Measurements from ENCODE around the gene STXBP4. TPM values are rescaled to one million over a fixed set of nuclear protein-coding genes. Genes with fewer than 3 reads are reported as not detected.

STXBP4 gene
- total RNA-seq, 1 donor from 2014 or later = 9.4 TPM

DNA sequence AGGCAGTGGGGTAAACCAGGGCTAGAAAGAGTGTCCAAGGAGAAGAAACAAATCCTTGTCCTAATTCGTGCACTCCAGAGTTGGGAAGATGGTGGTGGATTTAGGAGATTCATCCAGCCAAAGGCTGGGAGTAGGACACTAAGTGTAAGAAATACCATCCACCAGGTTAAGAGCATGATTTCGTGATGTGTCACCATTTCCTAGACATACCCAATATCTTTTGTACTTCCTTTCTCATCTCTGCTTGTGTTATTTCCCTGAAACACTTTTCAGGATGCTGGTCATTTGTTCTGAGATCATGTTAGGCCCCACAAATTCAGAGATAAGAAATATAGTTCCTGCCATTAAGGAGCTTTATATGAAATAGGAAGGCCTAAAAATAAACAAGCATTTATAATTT, 189.9 kb downstream of the STXBP4 start:
- no peaks in the 10 kb centered on the region for H3K27me3 ChIP-seq (ENCODE audit: control insufficient read depth in 3 of 3, insufficient read depth in 3 of 3, low read length in 3 of 3)
- H3K9me3 ChIP-seq (ENCODE audit: control insufficient read depth in 3 of 3, low read length in 3 of 3) = no peaks in the 10 kb centered on the region
- peaks cover 0 to 3% (median 2%) of the 10 kb centered on the region in 3 donors for H3K4me1 ChIP-seq (ENCODE audit: control insufficient read depth in 3 of 3, insufficient read depth in 3 of 3, low read length in 3 of 3)
- no peak overlapping the region for H3K27ac ChIP-seq (ENCODE audit: low read depth, low read length)
- no peak overlapping the region for H3K9ac ChIP-seq (ENCODE audit: low read depth in 1 of 3, low read length in 3 of 3)
- no peaks in the 10 kb centered on the region for H3K36me3 ChIP-seq (ENCODE audit: control insufficient read depth in 3 of 3, insufficient read depth in 3 of 3, low read length in 3 of 3)
- H3K4me3 ChIP-seq (ENCODE audit: low read length in 3 of 3) = no peak overlapping the region

DNA sequence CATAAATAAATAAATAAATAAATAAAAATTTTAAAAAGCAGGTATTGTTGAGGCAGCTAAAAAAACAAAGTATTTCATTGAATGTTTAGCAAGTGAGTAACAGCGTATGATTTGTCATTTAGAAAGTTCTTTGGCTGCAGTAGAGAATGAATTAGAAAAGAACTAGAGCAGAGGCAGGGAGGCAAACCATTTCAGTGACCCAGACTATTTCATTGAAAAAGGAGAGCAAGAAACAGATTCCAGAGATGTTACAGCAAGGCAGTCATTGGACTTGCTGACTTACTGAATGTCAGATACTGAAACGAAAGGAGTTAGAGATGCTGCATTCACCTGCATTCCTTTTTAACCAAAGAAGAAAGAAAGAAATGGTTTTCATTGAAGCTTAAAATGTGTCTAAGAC, 190.7 kb downstream of the STXBP4 start:
- Histone ChIP-seq H3K27ac (ENCODE audit: low read depth, low read length) (no peak overlapping the region), H3K9ac (ENCODE audit: low read depth in 1 of 3, low read length in 3 of 3) (no peak overlapping the region), H3K27me3 (ENCODE audit: control insufficient read depth in 3 of 3, insufficient read depth in 3 of 3, low read length in 3 of 3) (no peaks in the 10 kb centered on the region), H3K9me3 (ENCODE audit: control insufficient read depth in 3 of 3, low read length in 3 of 3) (no peaks in the 10 kb centered on the region), H3K4me1 (ENCODE audit: control insufficient read depth in 3 of 3, insufficient read depth in 3 of 3, low read length in 3 of 3) (peaks cover 0 to 3% (median 2%) of the 10 kb centered on the region in 3 donors), H3K36me3 (ENCODE audit: control insufficient read depth in 3 of 3, insufficient read depth in 3 of 3, low read length in 3 of 3) (no peaks in the 10 kb centered on the region), H3K4me3 (ENCODE audit: low read length in 3 of 3) (no peak overlapping the region)

DNA sequence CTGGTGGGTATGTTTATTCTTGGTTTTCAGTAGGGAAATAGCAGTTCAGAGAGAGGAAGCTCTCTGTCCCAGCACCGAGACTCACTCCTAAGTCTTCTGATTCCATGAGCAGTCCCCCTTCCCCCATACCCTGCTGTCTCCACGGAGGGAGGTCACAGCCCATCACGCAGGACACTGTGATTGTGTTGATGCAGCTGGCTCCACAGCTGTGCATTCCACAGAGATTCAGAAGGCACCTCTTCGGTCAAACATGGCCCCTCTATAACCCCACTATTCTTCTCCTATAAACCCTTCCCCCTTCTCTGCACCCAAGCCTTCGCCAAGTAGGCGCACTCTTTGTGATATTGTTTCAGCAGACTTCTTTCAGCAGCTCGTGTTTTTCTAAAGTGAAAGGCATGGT, 191.9 kb downstream of the STXBP4 start:
- Histone ChIP-seq H3K4me3 (ENCODE audit: low read length in 3 of 3) (no peak overlapping the region), H3K36me3 (ENCODE audit: control insufficient read depth in 3 of 3, insufficient read depth in 3 of 3, low read length in 3 of 3) (no peaks in the 10 kb centered on the region), H3K4me1 (ENCODE audit: control insufficient read depth in 3 of 3, insufficient read depth in 3 of 3, low read length in 3 of 3) (peaks cover 0 to 3% (median 2%) of the 10 kb centered on the region in 3 donors), H3K9ac (ENCODE audit: low read depth in 1 of 3, low read length in 3 of 3) (no peak overlapping the region), H3K27me3 (ENCODE audit: control insufficient read depth in 3 of 3, insufficient read depth in 3 of 3, low read length in 3 of 3) (no peaks in the 10 kb centered on the region), H3K9me3 (ENCODE audit: control insufficient read depth in 3 of 3, low read length in 3 of 3) (no peaks in the 10 kb centered on the region), H3K27ac (ENCODE audit: low read depth, low read length) (no peak overlapping the region)

DNA sequence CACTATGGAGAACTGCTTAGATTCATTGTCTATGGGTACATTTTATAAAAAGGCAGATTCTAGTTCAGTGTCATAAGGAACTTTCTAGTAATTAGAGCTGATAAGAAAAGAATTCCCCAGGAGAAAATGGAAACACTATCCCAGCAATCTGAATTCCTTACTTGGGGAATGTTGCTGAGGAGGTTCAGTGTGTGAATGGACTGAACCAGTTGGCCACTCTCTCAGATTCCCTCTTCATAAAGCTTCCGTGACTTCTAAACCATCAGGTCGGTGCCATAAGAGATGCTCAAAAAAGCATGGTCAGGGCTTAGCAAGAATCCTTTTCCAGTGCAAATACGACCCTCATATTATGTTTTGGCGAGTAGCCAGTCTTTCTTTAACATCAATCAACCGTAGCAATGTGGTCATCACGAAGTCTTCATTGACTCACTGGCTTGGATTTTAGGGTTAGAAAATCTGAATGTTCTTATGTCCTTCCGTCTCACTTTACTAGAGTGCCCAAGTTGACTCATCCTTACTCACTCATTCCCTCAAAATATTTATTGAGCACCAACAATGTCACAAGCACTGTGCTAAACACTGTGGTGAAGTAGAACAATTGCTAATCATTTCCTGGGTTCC, 193.5 kb downstream of the STXBP4 start:
- Histone ChIP-seq H3K36me3 (ENCODE audit: control insufficient read depth in 3 of 3, insufficient read depth in 3 of 3, low read length in 3 of 3) (no peaks in the 10 kb centered on the region), H3K4me3 (ENCODE audit: low read length in 3 of 3) (no peak overlapping the region), H3K9ac (ENCODE audit: low read depth in 1 of 3, low read length in 3 of 3) (no peak overlapping the region), H3K27me3 (ENCODE audit: control insufficient read depth in 3 of 3, insufficient read depth in 3 of 3, low read length in 3 of 3) (no peaks in the 10 kb centered on the region), H3K27ac (ENCODE audit: low read depth, low read length) (no peak overlapping the region), H3K4me1 (ENCODE audit: control insufficient read depth in 3 of 3, insufficient read depth in 3 of 3, low read length in 3 of 3) (no peaks in the 10 kb centered on the region), H3K9me3 (ENCODE audit: control insufficient read depth in 3 of 3, low read length in 3 of 3) (no peaks in the 10 kb centered on the region)

DNA sequence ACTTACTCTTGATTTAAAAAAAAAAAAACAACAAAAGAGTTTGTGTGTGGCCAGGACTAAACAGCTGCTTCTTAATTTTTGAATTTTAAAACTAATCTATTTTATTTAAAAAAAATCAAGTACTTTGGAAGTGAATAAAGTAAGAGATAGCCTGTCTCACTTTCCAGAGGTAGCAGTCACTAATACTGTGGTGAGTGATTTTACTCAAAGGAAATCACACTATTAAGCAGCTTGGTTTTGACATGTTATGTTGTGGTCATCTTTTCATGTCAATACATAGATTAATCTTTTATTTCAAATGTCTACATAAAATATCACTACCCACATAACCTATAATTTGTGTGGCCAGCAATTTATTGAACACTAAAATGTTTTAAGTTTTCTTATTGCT, 194.0 kb downstream of the STXBP4 start:
- Histone ChIP-seq H3K4me1 (ENCODE audit: control insufficient read depth in 3 of 3, insufficient read depth in 3 of 3, low read length in 3 of 3) (no peaks in the 10 kb centered on the region), H3K9ac (ENCODE audit: low read depth in 1 of 3, low read length in 3 of 3) (no peak overlapping the region), H3K36me3 (ENCODE audit: control insufficient read depth in 3 of 3, insufficient read depth in 3 of 3, low read length in 3 of 3) (no peaks in the 10 kb centered on the region), H3K4me3 (ENCODE audit: low read length in 3 of 3) (no peak overlapping the region), H3K9me3 (ENCODE audit: control insufficient read depth in 3 of 3, low read length in 3 of 3) (no peaks in the 10 kb centered on the region), H3K27ac (ENCODE audit: low read depth, low read length) (no peak overlapping the region), H3K27me3 (ENCODE audit: control insufficient read depth in 3 of 3, insufficient read depth in 3 of 3, low read length in 3 of 3) (no peaks in the 10 kb centered on the region)

DNA sequence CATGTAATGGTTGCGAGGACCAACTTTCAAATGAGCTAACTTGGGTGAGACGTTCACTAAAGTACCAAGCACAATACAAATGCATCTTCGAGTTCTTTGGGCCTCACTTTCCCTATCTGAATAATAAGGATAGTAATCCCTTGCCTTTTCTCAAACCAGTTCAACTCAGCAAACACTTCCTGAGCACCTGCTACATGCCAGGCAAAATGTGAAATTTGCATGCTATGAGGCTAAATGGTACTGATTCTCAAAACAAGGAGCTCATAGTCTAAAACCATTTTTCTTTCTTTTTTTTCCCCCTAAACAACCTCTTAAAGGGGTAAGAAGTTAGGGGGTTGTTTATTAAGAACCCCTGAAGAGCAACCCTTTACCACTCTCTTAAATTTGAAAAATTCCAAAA, 194.8 kb downstream of the STXBP4 start:
- H3K9me3 ChIP-seq (ENCODE audit: control insufficient read depth in 3 of 3, low read length in 3 of 3) = no peaks in the 10 kb centered on the region
- no peaks in the 10 kb centered on the region for H3K4me1 ChIP-seq (ENCODE audit: control insufficient read depth in 3 of 3, insufficient read depth in 3 of 3, low read length in 3 of 3)
- no peak overlapping the region for H3K4me3 ChIP-seq (ENCODE audit: low read length in 3 of 3)
- H3K27me3 ChIP-seq (ENCODE audit: control insufficient read depth in 3 of 3, insufficient read depth in 3 of 3, low read length in 3 of 3) = no peaks in the 10 kb centered on the region
- no peak overlapping the region for H3K27ac ChIP-seq (ENCODE audit: low read depth, low read length)
- H3K36me3 ChIP-seq (ENCODE audit: control insufficient read depth in 3 of 3, insufficient read depth in 3 of 3, low read length in 3 of 3) = no peaks in the 10 kb centered on the region
- H3K9ac ChIP-seq (ENCODE audit: low read depth in 1 of 3, low read length in 3 of 3) = no peak overlapping the region

DNA sequence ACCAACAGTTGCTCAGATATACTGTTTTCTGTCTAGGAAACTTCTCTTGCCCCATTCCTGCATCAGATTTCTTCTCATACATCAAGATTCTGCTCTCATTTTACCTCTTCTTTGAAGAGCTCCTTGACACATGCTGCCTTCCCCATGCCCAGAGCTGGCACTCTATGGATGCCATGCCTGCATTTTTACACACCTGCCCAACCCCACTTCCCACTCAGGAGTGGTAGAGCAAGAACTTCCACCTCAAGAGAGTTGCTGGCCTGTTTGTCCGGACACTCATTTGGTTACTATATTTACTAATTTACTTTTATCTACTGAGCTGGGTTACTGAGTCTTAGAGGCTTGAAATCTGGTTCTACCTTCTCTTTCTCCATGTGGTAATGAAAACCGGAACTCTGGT, 197.9 kb downstream of the STXBP4 start:
- no peak overlapping the region for H3K4me3 ChIP-seq (ENCODE audit: low read length in 3 of 3)
- H3K27me3 ChIP-seq (ENCODE audit: control insufficient read depth in 3 of 3, insufficient read depth in 3 of 3, low read length in 3 of 3) = no peaks in the 10 kb centered on the region
- H3K9me3 ChIP-seq (ENCODE audit: control insufficient read depth in 3 of 3, low read length in 3 of 3) = no peaks in the 10 kb centered on the region
- no peaks in the 10 kb centered on the region for H3K4me1 ChIP-seq (ENCODE audit: control insufficient read depth in 3 of 3, insufficient read depth in 3 of 3, low read length in 3 of 3)
- H3K27ac ChIP-seq (ENCODE audit: low read depth, low read length) = no peak overlapping the region
- no peak overlapping the region for H3K9ac ChIP-seq (ENCODE audit: low read depth in 1 of 3, low read length in 3 of 3)
- no peaks in the 10 kb centered on the region for H3K36me3 ChIP-seq (ENCODE audit: control insufficient read depth in 3 of 3, insufficient read depth in 3 of 3, low read length in 3 of 3)

DNA sequence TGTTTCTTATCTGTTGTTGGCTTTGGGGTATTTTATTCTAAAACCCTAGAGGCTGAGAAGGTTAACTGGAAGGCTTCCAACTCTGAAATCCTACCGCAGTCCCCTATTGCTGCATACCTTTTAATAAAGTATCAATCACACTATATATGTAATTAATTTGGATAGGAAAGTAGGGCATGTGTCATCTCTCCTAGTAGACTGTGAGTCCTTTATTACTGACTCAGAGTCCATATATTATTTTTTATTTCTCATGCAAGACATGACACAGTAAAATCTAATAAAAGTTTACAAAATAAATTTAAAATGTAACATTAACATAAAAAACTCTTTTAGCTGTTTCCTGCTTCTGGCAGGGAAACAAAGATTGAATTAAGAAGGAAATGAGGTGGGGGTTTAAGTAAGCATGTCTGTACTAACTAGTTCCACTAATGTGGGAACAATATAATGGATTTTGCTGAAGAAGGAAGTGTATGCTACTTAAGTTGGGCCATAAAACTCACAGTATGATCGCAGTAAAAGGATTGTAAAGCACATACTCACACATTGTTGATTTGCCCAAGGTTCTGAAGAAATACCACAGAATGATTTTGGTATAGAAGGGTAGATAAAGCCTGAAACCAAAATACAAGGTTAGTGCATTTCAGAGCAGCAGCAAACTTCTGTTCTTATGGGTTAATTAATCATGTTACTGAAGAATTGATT, 198.6 kb downstream of the STXBP4 start:
- Histone ChIP-seq H3K4me1 (ENCODE audit: control insufficient read depth in 3 of 3, insufficient read depth in 3 of 3, low read length in 3 of 3) (no peaks in the 10 kb centered on the region), H3K4me3 (ENCODE audit: low read length in 3 of 3) (no peak overlapping the region), H3K27ac (ENCODE audit: low read depth, low read length) (no peak overlapping the region), H3K9ac (ENCODE audit: low read depth in 1 of 3, low read length in 3 of 3) (no peak overlapping the region), H3K36me3 (ENCODE audit: control insufficient read depth in 3 of 3, insufficient read depth in 3 of 3, low read length in 3 of 3) (no peaks in the 10 kb centered on the region), H3K9me3 (ENCODE audit: control insufficient read depth in 3 of 3, low read length in 3 of 3) (no peaks in the 10 kb centered on the region), H3K27me3 (ENCODE audit: control insufficient read depth in 3 of 3, insufficient read depth in 3 of 3, low read length in 3 of 3) (no peaks in the 10 kb centered on the region)

DNA sequence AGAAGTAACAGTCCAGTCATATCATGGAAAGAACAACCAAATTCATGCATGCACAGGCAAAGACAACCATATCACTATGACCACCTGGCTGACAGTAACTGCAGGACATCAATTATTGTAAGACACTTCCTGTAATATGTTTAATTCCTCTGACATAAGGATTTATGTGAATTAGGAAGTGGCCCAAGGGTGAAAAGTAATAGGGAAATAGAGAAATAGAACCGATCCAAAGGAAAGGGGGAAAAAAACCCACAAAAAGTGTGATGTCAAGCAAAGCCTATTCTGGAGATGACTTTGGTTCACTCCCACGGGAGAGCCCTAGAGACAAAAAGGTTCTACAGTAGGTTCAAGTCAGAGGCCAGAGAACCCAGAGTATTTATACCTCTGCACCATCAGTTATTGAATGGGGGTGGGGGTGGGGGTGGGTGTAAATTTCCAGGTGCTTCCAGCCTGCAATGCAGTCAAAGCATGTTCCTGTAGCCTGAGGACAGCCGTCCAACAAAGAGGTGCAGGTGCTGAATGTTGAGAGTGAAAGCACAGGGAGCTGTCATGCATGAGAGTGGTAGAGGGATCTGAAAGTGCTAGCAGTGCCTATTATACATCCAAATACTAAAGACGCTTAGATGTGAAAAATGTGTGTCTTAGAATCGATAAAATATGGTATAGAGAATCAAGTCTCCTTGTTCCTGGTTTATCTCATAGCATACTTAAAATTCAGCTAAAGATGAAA, 200.6 kb downstream of the STXBP4 start:
- Histone ChIP-seq H3K27me3 (ENCODE audit: control insufficient read depth in 3 of 3, insufficient read depth in 3 of 3, low read length in 3 of 3) (no peaks in the 10 kb centered on the region), H3K27ac (ENCODE audit: low read depth, low read length) (no peak overlapping the region), H3K4me3 (ENCODE audit: low read length in 3 of 3) (no peak overlapping the region), H3K9ac (ENCODE audit: low read depth in 1 of 3, low read length in 3 of 3) (no peak overlapping the region), H3K36me3 (ENCODE audit: control insufficient read depth in 3 of 3, insufficient read depth in 3 of 3, low read length in 3 of 3) (no peaks in the 10 kb centered on the region), H3K4me1 (ENCODE audit: control insufficient read depth in 3 of 3, insufficient read depth in 3 of 3, low read length in 3 of 3) (no peaks in the 10 kb centered on the region), H3K9me3 (ENCODE audit: control insufficient read depth in 3 of 3, low read length in 3 of 3) (peaks cover 0 to 4% (median 0%) of the 10 kb centered on the region in 3 donors)

DNA sequence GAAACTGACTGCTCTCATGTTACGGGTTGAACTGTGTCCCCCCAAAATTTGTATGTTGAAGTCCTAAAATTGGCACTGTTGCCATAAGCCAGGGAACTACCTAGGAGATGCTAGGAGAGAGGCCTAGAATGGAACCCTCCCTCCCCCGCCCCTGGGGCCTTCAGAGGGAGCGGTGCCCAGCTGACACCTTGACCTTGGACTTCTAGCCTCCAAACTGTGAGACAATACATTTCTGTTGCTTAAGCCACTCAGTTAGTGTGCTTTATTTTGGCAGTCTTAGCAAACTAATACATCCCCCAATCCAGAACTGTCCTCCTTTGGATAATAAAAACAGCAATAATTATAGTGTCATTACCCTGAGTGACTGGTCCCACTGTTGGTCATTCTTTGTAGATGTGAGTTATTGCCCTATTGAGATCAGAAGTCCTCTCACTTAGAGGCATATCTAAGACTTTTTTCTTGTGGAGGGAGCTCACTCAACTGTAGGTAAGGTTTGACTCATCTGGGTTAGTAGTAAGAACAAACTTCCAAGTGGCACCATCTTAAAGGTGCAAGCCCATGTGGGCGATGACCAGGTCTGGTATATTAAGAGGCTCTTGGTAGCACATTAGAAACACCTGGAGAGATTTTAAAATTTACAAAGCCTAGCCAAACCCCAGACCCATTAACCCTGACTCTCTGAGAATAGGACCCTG, 203.2 kb downstream of the STXBP4 start:
- H3K9me3 ChIP-seq (ENCODE audit: control insufficient read depth in 3 of 3, low read length in 3 of 3) = peaks cover 0 to 4% (median 2%) of the 10 kb centered on the region in 3 donors
- no peaks in the 10 kb centered on the region for H3K4me1 ChIP-seq (ENCODE audit: control insufficient read depth in 3 of 3, insufficient read depth in 3 of 3, low read length in 3 of 3)
- H3K27ac ChIP-seq (ENCODE audit: low read depth, low read length) = no peak overlapping the region
- H3K36me3 ChIP-seq (ENCODE audit: control insufficient read depth in 3 of 3, insufficient read depth in 3 of 3, low read length in 3 of 3) = no peaks in the 10 kb centered on the region
- H3K4me3 ChIP-seq (ENCODE audit: low read length in 3 of 3) = no peak overlapping the region
- no peak overlapping the region for H3K9ac ChIP-seq (ENCODE audit: low read depth in 1 of 3, low read length in 3 of 3)
- H3K27me3 ChIP-seq (ENCODE audit: control insufficient read depth in 3 of 3, insufficient read depth in 3 of 3, low read length in 3 of 3) = no peaks in the 10 kb centered on the region

Data from skeletal muscle tissue (tissue), 4 donors.